ENCODE measurements around the gene RFC4.

DNA sequence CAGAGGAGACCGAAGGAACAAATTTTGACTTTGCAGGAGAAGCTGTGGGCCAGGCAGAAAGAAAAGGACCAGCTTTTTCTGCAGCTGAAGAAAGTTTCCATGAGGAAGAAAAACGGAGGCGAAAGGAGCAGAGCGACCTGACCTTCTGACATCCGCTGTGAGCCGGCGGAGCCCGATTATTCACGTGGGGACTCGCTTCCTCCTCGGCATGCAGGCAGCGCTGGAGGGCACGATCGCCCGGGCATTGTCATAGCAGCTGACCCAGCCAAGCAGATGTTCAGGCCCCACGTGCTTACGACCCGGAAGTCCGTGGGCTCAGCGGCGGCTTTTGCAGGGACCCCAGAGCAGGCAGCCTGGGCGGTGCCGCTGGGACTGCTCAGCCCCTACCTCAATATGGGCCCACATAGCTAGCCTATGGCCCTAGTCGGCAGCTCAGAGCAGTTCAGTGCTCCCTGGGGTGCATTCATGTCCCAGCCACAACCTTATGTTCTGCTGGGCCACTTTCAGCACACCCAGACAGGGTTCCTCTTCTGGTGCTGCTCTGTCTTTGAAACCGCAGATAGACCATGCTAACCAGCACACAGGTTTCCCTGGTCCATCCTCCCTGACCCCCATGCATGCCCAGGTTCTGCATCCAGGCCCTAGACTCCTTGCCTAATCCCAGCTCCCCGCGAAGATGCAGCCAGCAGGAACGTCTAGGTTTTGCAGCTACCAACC lies 33.4 kb downstream of the RFC4 start:
- TF ChIP-seq JUN (IDR thresholded peaks at IDR 0.05; ENCODE audit: borderline replicate concordance, insufficient read depth, insufficient read length, low read depth), result no peak
- peak; percentile 20 for TF ChIP-seq MYC (IDR thresholded peaks at IDR 0.05; ENCODE audit: low read depth, low read length)
- TF ChIP-seq, protein P1, sequence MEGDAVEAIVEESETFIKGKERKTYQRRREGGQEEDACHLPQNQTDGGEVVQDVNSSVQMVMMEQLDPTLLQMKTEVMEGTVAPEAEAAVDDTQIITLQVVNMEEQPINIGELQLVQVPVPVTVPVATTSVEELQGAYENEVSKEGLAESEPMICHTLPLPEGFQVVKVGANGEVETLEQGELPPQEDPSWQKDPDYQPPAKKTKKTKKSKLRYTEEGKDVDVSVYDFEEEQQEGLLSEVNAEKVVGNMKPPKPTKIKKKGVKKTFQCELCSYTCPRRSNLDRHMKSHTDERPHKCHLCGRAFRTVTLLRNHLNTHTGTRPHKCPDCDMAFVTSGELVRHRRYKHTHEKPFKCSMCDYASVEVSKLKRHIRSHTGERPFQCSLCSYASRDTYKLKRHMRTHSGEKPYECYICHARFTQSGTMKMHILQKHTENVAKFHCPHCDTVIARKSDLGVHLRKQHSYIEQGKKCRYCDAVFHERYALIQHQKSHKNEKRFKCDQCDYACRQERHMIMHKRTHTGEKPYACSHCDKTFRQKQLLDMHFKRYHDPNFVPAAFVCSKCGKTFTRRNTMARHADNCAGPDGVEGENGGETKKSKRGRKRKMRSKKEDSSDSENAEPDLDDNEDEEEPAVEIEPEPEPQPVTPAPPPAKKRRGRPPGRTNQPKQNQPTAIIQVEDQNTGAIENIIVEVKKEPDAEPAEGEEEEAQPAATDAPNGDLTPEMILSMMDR (IDR thresholded peaks at IDR 0.05; ENCODE audit: extremely low read depth in 1 of 2, insufficient read depth in 1 of 2, low read depth in 1 of 2, low read length in 2 of 2), result no peak

Measured in endothelial cell of umbilical vein (primary cell).